Esophagus squamous epithelium (tissue), 5 donors: ENCODE results near the gene FEZF2. TPM values are rescaled to one million over a fixed set of nuclear protein-coding genes. Genes with fewer than 3 reads are reported as not detected.
A peak's percentile ranks its signal among the peaks of the same experiment; 100 is the strongest.

Source experiments
- DNase-seq: peaks from one replicate; lab custom pipeline; 2025; lab: John Stamatoyannopoulos, UW
- H3K27ac ChIP-seq, 4 donors: fragments of 200-600 bp; sonication (generic); one replicate each; pipeline ENCODE4 v1.5.1; 2016 to 2019; ENCODE audit warnings: mild to moderate bottlenecking in 1 of 4
- H3K27me3 ChIP-seq, 4 donors: fragments of 200-600 bp; sonication (generic); 1 replicate in 3 of 4; 2 replicates in 1 of 4; pipeline versions ENCODE4 v1.5.1 to v1.6.0; 2017 to 2021; ENCODE audit warnings: antibody characterized with exemption in 1 of 4
- H3K36me3 ChIP-seq, 3 donors: fragments of 200-600 bp; sonication (generic); one replicate each; pipeline ENCODE4 v1.5.1; 2016 to 2019
- H3K4me1 ChIP-seq, 3 donors: fragments of 200-600 bp; sonication (generic); one replicate each; pipeline ENCODE4 v1.5.1; 2017 to 2019
- H3K4me3 ChIP-seq, 4 donors: fragments of 200-600 bp; sonication (generic); 1 replicate in 3 of 4; 2 replicates in 1 of 4; pipeline ENCODE4 v1.5.1; 2016 to 2019; ENCODE audit warnings: mild to moderate bottlenecking in 2 of 4, moderate library complexity in 1 of 4
- H3K9me3 ChIP-seq, 3 donors: fragments of 200-600 bp; sonication (generic); one replicate each; pipeline ENCODE4 v1.5.1; 2016 to 2019
- POLR2A ChIP-seq, 4 donors: fragments of 450-650 bp; IDR thresholded peaks; one replicate each; pipeline ENCODE4 v1.6.1; 2017; ENCODE audit warnings: antibody characterized with exemption in 4 of 4, mild to moderate bottlenecking in 4 of 4, moderate library complexity in 3 of 4
- WGBS, 2 donors: methylation state at CpG; one replicate each; pipeline ENCODE4 v1.1.5; 2018; 5-methylcytosine and 5-hydroxymethylcytosine counted together
- intact Hi-C: fragments of 100-400 bp; cut with DNase I; formaldehyde crosslinking; loops from one replicate; pipeline ENCODE4 v1.15.0; 2022
- total RNA-seq, 4 donors: library from RNA; depleted of rRNA; stranded (reverse); fragments of >200 nt; gene quantifications; one replicate each; pipeline ENCODE4 v1.1.0, GENCODE V29; 2016
- TF ChIP-seq, protein P1 (sequence below), 6 experiments: fragments of 450-650 bp in 4 of 6; fragments of 200-600 bp in 2 of 6; sonication (generic) in 2 of 6; IDR thresholded peaks; one replicate each; pipeline ENCODE4 v1.5.1; 2016 to 2019; ENCODE audit warnings: antibody characterized with exemption in 6 of 6, mild to moderate bottlenecking in 4 of 6, moderate library complexity in 4 of 6
- donor health status: DM: yes; HTN: yes; CAD: no.

Gene FEZF2
- total RNA-seq, 4 donors from 2014 or later: not detected

DNA sequence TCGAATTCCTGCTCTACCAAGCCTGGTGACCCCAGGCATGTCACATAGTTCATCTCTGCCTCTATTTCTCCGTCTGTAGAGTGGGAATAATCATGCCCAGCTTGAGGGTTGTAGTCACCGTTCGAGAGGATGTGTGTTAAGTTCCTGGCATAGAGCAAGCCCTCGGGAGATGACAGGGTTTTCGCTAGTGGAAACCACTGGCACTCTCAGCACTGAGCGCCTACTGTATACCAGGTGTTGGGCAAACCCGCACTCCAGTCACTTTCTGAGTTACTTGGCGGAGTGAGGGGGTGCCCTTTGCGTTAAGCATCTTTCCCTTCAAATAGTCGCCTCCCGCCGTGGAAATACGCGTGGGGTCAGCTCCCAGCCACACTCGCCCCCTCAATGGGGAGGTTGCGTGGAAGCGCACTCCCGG lies 5.1 kb downstream of the FEZF2 start:
- WGBS, 2 donors: 13 to 18% methylated on average over 11 to 16 of the region's 19 CpGs
- TF ChIP-seq POLR2A (IDR thresholded peaks at IDR 0.05): no peak
- TF ChIP-seq, protein P1, sequence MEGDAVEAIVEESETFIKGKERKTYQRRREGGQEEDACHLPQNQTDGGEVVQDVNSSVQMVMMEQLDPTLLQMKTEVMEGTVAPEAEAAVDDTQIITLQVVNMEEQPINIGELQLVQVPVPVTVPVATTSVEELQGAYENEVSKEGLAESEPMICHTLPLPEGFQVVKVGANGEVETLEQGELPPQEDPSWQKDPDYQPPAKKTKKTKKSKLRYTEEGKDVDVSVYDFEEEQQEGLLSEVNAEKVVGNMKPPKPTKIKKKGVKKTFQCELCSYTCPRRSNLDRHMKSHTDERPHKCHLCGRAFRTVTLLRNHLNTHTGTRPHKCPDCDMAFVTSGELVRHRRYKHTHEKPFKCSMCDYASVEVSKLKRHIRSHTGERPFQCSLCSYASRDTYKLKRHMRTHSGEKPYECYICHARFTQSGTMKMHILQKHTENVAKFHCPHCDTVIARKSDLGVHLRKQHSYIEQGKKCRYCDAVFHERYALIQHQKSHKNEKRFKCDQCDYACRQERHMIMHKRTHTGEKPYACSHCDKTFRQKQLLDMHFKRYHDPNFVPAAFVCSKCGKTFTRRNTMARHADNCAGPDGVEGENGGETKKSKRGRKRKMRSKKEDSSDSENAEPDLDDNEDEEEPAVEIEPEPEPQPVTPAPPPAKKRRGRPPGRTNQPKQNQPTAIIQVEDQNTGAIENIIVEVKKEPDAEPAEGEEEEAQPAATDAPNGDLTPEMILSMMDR (IDR thresholded peaks at IDR 0.05): no peak
- peaks cover 3 to 56% (median 5%) of the 10 kb centered on the region in 3 donors for H3K4me1 ChIP-seq
- peak overlapping the region in 1 of 4 donors; percentile 40 for H3K4me3 ChIP-seq
- DNase-seq: no peak
- peaks cover 29 to 99% (median 43%) of the 10 kb centered on the region in 4 donors for H3K27me3 ChIP-seq
- intact Hi-C loops: no loop called here
- H3K36me3 ChIP-seq: no peaks in the 10 kb centered on the region
- H3K27ac ChIP-seq: no peak overlapping the region
- H3K9me3 ChIP-seq: no peaks in the 10 kb centered on the region

DNA sequence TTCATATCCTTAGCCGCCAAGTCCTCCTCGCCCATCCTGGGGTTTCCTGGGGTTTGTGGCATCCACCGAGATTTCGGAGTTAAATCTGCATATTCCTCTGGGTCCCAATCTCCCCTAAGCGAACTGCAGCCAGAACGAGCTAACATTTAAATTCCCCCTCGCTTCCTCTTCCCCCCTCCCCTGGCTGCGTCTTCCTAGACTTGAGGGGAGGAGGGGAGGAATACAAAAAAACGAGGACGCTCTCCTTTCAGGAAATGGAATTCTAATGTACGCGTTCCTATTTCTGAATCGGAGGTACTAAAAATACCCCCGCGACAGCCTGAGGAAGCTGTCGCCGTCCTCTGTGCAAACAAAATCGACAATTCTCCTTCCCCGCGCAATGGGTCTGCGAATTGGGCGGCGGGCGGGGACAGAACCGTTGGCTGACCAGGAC lies 5.6 kb downstream of the FEZF2 start:
- Histone ChIP-seq H3K4me1 (peaks cover 0 to 51% (median 5%) of the 10 kb centered on the region in 3 donors), H3K36me3 (no peaks in the 10 kb centered on the region), H3K4me3 (no peak overlapping the region), H3K27ac (no peak overlapping the region), H3K9me3 (no peaks in the 10 kb centered on the region), H3K27me3 (peaks cover 29 to 99% (median 41%) of the 10 kb centered on the region in 4 donors)
- no peak for DNase-seq
- TF ChIP-seq, protein P1 (IDR thresholded peaks at IDR 0.05): no peak
- TF ChIP-seq POLR2A (IDR thresholded peaks at IDR 0.05): no peak
- intact Hi-C loops: no loop called here
- 11% methylated on average over 15 to 17 of the region's 25 CpGs for WGBS, 2 donors

DNA sequence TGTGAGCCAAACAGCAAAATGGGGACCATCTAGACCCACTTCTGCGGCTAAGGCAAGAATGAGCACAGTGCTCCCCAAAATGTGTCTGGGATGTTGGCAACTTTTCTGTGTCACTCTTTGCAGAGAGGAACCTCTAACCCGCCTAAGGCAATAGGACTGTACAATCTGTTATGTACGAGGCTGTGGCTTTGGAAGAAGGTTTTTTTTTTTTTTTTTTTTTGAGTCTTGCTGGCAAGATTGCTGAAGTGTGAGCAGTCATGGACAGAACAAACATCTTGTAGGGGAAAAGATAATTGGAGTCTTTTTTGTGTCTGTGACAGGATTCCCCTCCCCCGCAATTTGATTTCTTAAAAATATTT lies 7.2 kb downstream of the FEZF2 start:
- WGBS, 2 donors: 39 to 41% methylated on average over 4 of the region's 4 CpGs
- intact Hi-C loops: no loop called here

DNA sequence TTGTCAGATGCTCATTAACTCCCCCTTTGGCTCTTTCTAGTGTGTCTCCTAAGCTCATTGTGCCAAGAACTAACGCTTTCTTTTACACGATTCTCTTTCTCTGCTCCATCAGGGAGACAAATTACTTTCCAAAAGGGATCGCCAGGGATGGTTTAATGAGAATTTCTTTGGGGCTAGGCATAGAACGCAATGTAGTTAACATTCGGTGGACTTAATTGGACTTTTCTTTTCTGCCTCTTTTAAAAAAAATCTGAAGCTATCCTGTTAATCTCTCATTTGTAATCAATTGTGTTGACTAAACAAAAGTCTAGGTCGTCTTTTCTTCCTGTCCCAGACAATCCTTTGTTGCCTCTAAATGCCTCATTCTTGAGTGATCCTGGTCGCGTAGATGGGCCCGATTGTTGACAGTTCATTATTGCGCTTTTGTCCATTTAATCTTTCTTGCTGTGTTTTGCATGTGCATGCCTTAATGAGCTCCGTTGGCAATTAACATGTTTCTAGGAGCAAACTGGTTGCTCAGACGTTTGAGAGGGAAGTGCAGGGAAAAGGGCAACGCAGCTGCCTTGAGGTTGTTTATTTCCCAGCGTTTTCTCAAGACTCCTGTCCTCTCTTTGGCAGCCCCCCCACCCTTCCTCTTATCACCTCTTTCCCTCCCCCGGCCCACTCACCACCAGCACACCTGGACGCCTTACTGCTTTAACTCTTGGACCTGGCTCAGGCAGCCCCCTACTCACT lies 7.8 kb downstream of the FEZF2 start:
- Histone ChIP-seq H3K4me1 (peaks cover 0 to 29% (median 5%) of the 10 kb centered on the region in 3 donors), H3K27ac (no peak overlapping the region), H3K9me3 (no peaks in the 10 kb centered on the region), H3K27me3 (peaks cover 19 to 95% (median 30%) of the 10 kb centered on the region in 4 donors), H3K4me3 (no peak overlapping the region), H3K36me3 (no peaks in the 10 kb centered on the region)
- WGBS, 2 donors: 29 to 35% methylated on average over 14 to 15 of the region's 16 CpGs
- TF ChIP-seq, protein P1 (IDR thresholded peaks at IDR 0.05): no peak
- TF ChIP-seq POLR2A (IDR thresholded peaks at IDR 0.05): no peak
- intact Hi-C loops: no loop called here
- DNase-seq: no peak

More for the DNA sequence above, 7.2 kb downstream of the FEZF2 start:
- Histone ChIP-seq H3K27ac (no peak overlapping the region), H3K27me3 (peaks cover 22 to 95% (median 32%) of the 10 kb centered on the region in 4 donors), H3K4me3 (no peak overlapping the region), H3K4me1 (peaks cover 0 to 34% (median 5%) of the 10 kb centered on the region in 3 donors), H3K36me3 (no peaks in the 10 kb centered on the region), H3K9me3 (no peaks in the 10 kb centered on the region)
- TF ChIP-seq, protein P1 (IDR thresholded peaks at IDR 0.05): no peak
- TF ChIP-seq POLR2A (IDR thresholded peaks at IDR 0.05): no peak
- DNase-seq: no peak

DNA sequence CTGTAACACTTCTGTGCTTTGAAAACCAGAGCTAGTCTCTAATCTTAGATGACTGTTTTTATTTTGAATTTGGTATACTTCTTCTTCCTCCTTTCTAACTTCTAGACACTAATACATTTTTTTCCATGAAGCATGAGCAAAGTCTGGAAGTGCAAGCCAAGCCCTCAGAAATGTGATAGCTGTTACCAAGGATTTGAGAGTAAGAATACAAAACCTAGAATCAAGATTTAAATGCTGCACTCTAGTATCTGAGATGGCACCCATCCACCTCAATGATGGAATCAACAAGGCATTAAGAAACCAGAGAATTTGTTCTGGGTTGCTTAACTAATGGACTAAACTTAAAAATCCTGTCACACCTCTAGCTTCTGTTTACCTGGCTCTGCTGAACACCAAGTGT lies 9.2 kb downstream of the FEZF2 start:
- no peak for TF ChIP-seq POLR2A (IDR thresholded peaks at IDR 0.05)
- TF ChIP-seq, protein P1 (IDR thresholded peaks at IDR 0.05): no peak
- intact Hi-C loops: no loop called here
- peaks cover 14 to 94% (median 19%) of the 10 kb centered on the region in 4 donors for H3K27me3 ChIP-seq
- no peak overlapping the region for H3K4me3 ChIP-seq
- H3K27ac ChIP-seq: no peak overlapping the region
- peaks cover 0 to 15% (median 3%) of the 10 kb centered on the region in 3 donors for H3K4me1 ChIP-seq
- H3K9me3 ChIP-seq: no peaks in the 10 kb centered on the region
- no peaks in the 10 kb centered on the region for H3K36me3 ChIP-seq
- DNase-seq: no peak
